Gastrocnemius medialis (tissue), 4 donors: ENCODE data around the gene SLC6A6. TPM values are rescaled to one million over a fixed set of nuclear protein-coding genes. Genes with fewer than 3 reads are reported as not detected.

Source experiments
- ATAC-seq, 2 donors: fragments of 150-250 bp; one replicate each; pipeline ENCODE4 v1.9.1; 2016
- DNase-seq, 2 donors: peaks; one replicate each; pipeline ENCODE4 v3.0.0-alpha.2; 2019
- H3K27ac ChIP-seq, 4 donors: fragments of 200-600 bp; sonication (generic); 1 replicate in 1 of 4; 2 replicates in 3 of 4; pipeline ENCODE4 v1.5.1; 2016 to 2018; ENCODE audit warnings: mild to moderate bottlenecking in 2 of 4, moderate library complexity in 1 of 4
- H3K27me3 ChIP-seq, 3 donors: fragments of 200-600 bp; sonication (generic) in 2 of 3; 1 replicate in 1 of 3; 2 replicates in 2 of 3; pipeline versions ENCODE4 v1.5.1 to v1.6.0; 2016 to 2019; ENCODE audit warnings: mild to moderate bottlenecking in 1 of 3, moderate library complexity in 1 of 3
- H3K36me3 ChIP-seq, 2 donors: fragments of 200-600 bp; sonication (generic) in 1 of 2; one replicate each; pipeline ENCODE4 v1.5.1; 2017 to 2018
- H3K4me1 ChIP-seq, 2 donors: fragments of 200-600 bp; sonication (generic) in 1 of 2; one replicate each; pipeline ENCODE4 v1.5.1; 2016 to 2017; ENCODE audit warnings: mild to moderate bottlenecking in 2 of 2
- H3K4me3 ChIP-seq, 4 donors: fragments of 200-600 bp; sonication (generic) in 3 of 4; 1 replicate in 1 of 4; 2 replicates in 3 of 4; pipeline ENCODE4 v1.5.1; 2016 to 2019; ENCODE audit warnings: mild to moderate bottlenecking in 2 of 4
- H3K9me3 ChIP-seq, 3 donors: fragments of 200-600 bp; sonication (generic) in 2 of 3; 1 replicate in 1 of 3; 2 replicates in 2 of 3; pipeline ENCODE4 v1.5.1; 2016 to 2019
- CTCF ChIP-seq, 5 experiments: fragments of 450-650 bp in 3 of 5; fragments of 200-600 bp in 2 of 5; sonication (generic) in 2 of 5; IDR thresholded peaks in 4 of 5; conservative IDR thresholded peaks in 1 of 5; 1 replicate in 4 of 5; 2 replicates in 1 of 5; pipeline ENCODE4 v1.5.1; 2016 to 2019; ENCODE audit warnings: antibody characterized with exemption in 5 of 5, mild to moderate bottlenecking in 3 of 5, moderate library complexity in 3 of 5
- POLR2A ChIP-seq, 2 donors: fragments of 450-650 bp; IDR thresholded peaks; one replicate each; pipeline ENCODE4 v1.6.1; 2017; ENCODE audit warnings: antibody characterized with exemption in 2 of 2, mild to moderate bottlenecking in 2 of 2, moderate library complexity in 2 of 2
- in situ Hi-C, 4 donors: fragments of 200-750 bp; cut with MboI; loops; one replicate each; pipeline versions ENCODE4 v1.15.0 to v1.8.0; 2017; ENCODE audit warnings: low sequenced_read_pairs in 4 of 4
- intact Hi-C: fragments of 100-400 bp; cut with DNase I; formaldehyde crosslinking; loops from one replicate; pipeline ENCODE4 v1.15.1; 2023; ENCODE audit warnings: low total_unique reads
- total RNA-seq, 4 donors: library from RNA; depleted of rRNA; stranded (reverse); fragments of >200 nt; gene quantifications; one replicate each; pipeline versions ENCODE4 v1.1.0 to v1.2.3, GENCODE V29; 2016

The SLC6A6 gene
- total RNA-seq, 4 donors from 2014 or later: 42.1 to 119 (median 88.7) TPM

GRCh38 chr3:14522768-14523167, 120.4 kb downstream of the SLC6A6 start:
- Histone ChIP-seq H3K4me1 (peaks cover 62 to 69% of the 10 kb centered on the region in 2 donors), H3K4me3 (no peak overlapping the region), H3K27ac (peak overlapping the region; percentile 92 to 99 (median 97)), H3K9me3 (no peaks in the 10 kb centered on the region), H3K27me3 (no peaks in the 10 kb centered on the region), H3K36me3 (peaks cover 0 to 26% of the 10 kb centered on the region in 2 donors)
- in situ Hi-C loops (no loop called here), intact Hi-C loops (loop anchor here (5.0 kb wide), 2 partner anchors 90 to 1540 kb away; no protein-coding TSS in a partner anchor)
- peak in 1 of 2 donors; percentile 44 for DNase-seq
- no peak for ATAC-seq
- TF ChIP-seq CTCF (IDR thresholded peaks at IDR 0.05 in 4 of 5, conservative IDR thresholded peaks at IDR 0.05 in 1 of 5) (no peak), POLR2A (IDR thresholded peaks at IDR 0.05) (no peak)

GRCh38 chr3:14523792-14524191, 121.4 kb downstream of the SLC6A6 start:
- TF ChIP-seq CTCF (IDR thresholded peaks at IDR 0.05 in 4 of 5, conservative IDR thresholded peaks at IDR 0.05 in 1 of 5) (no peak), POLR2A (IDR thresholded peaks at IDR 0.05) (no peak)
- Histone ChIP-seq H3K27me3 (no peaks in the 10 kb centered on the region), H3K4me1 (peaks cover 62 to 69% of the 10 kb centered on the region in 2 donors), H3K36me3 (peaks cover 0 to 16% of the 10 kb centered on the region in 2 donors), H3K4me3 (no peak overlapping the region), H3K9me3 (no peaks in the 10 kb centered on the region), H3K27ac (peak overlapping the region; percentile 92 to 99 (median 97))
- ATAC-seq (peak; percentile 34 to 47), DNase-seq (peak in 1 of 2 donors; percentile 68)
- intact Hi-C loops: loop anchor here (1.0 to 5.0 kb wide), 3 partner anchors 17 to 1539 kb away; partner anchors contain the start of gene GRIP2
- in situ Hi-C loops: no loop called here

- ATAC-seq (peak; percentile 68 to 76), DNase-seq (peak; percentile 90 to 96)
- Histone ChIP-seq H3K4me3 (no peak overlapping the region), H3K27me3 (no peaks in the 10 kb centered on the region), H3K9me3 (no peaks in the 10 kb centered on the region), H3K4me1 (peaks cover 62 to 69% of the 10 kb centered on the region in 2 donors), H3K27ac (peak overlapping the region; percentile 92 to 99 (median 97)), H3K36me3 (peaks cover 0 to 11% of the 10 kb centered on the region in 2 donors)
- in situ Hi-C loops: no loop called here
- intact Hi-C loops: loop anchor here (1.0 to 5.0 kb wide), 3 partner anchors 16 to 1538 kb away; partner anchors contain the start of gene GRIP2
- TF ChIP-seq POLR2A (IDR thresholded peaks at IDR 0.05) (peak; percentile 68 to 85), CTCF (IDR thresholded peaks at IDR 0.05 in 4 of 5, conservative IDR thresholded peaks at IDR 0.05 in 1 of 5) (no peak)
Observed at GRCh38 chr3:14524311-14524711, 121.9 kb downstream of the SLC6A6 start.

DNA sequence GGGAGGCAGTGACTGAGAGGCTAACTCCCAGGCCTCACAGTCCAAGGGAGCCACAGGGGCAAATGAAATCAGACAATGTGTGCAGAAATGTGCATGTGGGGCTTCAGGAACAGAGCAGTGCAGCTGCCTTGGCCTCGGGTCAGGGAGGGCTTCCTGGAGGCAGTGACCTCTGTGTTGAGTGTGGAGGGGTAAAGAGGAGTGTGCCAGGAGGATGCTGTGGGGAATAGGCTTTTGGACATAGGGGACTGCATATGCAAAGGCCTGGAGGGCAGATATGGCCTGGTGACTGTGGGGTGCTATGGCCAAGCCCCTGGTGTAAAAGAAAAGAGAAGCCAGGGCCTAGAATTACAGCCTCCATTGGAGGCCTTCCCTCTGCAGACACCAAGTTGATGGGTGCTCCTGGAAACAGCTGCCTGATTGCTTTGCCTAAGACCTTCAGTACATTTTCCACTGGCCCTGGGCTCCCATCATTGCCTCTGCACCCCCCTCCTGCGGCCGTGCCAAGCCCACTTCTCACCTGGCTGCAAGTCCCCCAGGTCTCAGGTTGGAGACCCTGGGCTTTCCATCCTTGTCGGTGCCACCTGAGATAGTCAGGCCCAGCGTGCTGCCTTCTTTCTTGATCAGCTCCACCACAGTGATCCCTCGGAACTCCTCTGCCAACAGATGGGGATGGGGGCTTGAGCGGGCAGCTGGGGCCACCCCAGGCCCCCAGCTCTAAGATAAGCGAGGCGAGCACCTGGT, 122.7 kb downstream of the SLC6A6 start:
- no peak overlapping the region for H3K4me3 ChIP-seq
- peak overlapping the region; percentile 92 to 99 (median 97) for H3K27ac ChIP-seq
- in situ Hi-C loops (no loop called here), intact Hi-C loops (loop anchor here (1.0 to 5.0 kb wide), 3 partner anchors 15 to 1537 kb away; partner anchors contain the start of gene GRIP2)
- ATAC-seq (no peak), DNase-seq (peak in 1 of 2 donors; percentile 16)
- peaks cover 59 to 69% of the 10 kb centered on the region in 2 donors for H3K4me1 ChIP-seq
- H3K9me3 ChIP-seq: no peaks in the 10 kb centered on the region
- TF ChIP-seq CTCF (IDR thresholded peaks at IDR 0.05 in 4 of 5, conservative IDR thresholded peaks at IDR 0.05 in 1 of 5): no peak
- peaks cover 0 to 4% of the 10 kb centered on the region in 2 donors for H3K36me3 ChIP-seq
- no peaks in the 10 kb centered on the region for H3K27me3 ChIP-seq
